Activated CD8-positive, alpha-beta memory T cell treated with anti-CD3 and anti-CD28 coated beads for 4 hours (primary cell): ENCODE data around the gene CATSPER1.
"Not testable (repeated sequence)": the region's sequence is repeated elsewhere in the genome, so short reads cannot be mapped to it uniquely, and the experiment has no call there.

Experiments
- DNase-seq, 2 donors: peaks; one replicate each; pipeline ENCODE4 v3.0.0-alpha.2; 2020; ENCODE audit warnings: low read depth in 2 of 2

The CATSPER1 gene

DNA sequence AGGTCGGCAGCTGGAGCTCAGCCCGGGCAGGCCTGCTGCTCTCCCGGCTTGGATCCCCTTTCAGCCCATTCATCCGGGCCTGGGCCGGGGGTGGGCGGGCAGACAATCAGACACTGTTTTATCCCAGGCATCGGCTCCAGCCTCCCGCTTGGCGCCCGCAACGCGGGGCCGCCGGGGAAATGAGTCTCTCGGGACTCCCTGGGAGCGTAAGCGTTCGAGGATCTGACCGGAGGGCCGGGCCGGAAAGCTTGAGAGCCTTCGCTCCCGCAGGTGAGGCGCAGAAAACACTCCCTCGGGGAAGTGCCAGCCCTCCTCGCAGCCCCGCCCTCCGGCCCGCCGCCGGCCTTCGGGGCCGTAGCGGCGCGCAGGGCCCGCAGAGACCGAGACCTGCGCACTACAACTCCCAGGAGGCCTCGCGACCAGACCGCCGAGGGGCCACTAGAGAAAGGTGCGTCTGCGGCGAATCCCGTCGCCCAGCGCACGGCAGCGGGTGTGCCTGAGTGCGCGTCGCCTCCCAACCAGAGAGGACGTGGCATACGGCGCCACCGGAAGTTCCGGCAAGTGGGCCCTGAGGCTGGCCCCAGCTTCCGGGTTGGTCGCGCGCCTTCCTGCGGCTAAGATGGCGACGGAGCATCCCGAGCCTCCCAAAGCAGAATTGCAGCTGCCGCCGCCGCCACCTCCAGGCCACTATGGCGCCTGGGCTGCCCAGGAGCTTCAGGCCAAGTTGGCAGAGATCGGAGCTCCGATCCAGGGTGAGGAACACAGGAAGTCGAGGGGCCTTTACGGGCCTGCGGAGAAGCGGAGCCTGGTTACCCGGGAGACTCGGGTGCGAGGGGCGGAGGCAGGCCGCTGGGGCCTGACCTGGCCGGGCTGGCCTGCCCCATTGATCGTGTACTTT, 25.7 kb upstream of the CATSPER1 start, which contains the start of gene SF3B2:
TSS of gene SF3B2 (plus strand) at position 599 of the 898 bp plus-strand sequence. CDS start at position 620, 21 bp downstream.
- DNase-seq, result peak; percentile 91 to 92

DNA sequence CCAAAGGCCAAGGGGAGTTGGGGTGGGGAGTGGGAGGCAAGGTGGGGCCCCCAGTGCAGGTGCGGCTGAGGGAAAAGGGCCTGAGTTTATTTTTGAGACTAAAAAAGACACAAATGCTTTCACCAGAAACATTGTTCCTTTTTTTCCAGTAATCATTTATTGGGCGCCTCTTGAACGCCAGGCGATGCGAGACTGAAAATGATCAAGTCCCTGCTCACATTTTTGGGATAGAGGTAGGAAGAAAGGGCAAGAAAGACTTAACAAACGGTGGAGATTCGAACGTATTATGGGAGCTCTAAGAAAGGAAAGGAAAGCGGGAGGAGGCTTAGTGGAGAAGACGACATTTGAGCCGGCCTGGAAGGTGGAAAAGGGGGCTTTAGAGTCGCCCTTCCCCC, 25.1 kb upstream of the CATSPER1 start:
- no peak for DNase-seq

DNA sequence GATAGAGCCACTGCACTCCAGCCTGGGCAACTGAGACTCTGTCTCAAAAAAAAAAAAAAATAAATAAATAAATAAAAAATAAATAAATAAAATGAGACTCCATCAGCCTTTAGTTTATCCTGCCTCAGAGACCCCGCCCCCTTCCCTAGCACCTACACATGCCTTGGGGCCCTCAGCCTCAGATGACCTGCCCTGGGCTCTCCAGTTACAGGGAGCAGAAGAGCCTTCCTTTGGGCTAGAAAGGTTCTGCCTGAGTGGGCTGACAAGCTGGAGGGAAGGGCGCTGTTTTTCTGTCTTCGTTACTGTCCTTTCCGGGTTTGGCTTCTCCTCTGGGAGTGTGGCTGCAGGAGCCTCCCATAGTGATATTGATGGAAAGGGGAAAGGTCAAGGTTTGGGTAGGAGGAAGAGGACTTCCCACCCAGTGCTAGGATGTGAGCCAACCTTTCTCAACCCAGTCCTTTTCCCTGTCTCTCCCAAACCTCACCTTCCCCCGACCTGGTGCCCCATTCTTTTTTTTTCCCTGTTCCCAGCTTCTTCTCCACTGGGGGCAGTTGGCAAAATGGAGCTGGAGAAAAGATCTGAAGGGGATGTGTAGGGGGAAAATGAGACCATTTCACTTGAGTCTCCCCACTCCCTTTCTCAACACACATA, 24.4 kb upstream of the CATSPER1 start:
- no peak for DNase-seq

DNA sequence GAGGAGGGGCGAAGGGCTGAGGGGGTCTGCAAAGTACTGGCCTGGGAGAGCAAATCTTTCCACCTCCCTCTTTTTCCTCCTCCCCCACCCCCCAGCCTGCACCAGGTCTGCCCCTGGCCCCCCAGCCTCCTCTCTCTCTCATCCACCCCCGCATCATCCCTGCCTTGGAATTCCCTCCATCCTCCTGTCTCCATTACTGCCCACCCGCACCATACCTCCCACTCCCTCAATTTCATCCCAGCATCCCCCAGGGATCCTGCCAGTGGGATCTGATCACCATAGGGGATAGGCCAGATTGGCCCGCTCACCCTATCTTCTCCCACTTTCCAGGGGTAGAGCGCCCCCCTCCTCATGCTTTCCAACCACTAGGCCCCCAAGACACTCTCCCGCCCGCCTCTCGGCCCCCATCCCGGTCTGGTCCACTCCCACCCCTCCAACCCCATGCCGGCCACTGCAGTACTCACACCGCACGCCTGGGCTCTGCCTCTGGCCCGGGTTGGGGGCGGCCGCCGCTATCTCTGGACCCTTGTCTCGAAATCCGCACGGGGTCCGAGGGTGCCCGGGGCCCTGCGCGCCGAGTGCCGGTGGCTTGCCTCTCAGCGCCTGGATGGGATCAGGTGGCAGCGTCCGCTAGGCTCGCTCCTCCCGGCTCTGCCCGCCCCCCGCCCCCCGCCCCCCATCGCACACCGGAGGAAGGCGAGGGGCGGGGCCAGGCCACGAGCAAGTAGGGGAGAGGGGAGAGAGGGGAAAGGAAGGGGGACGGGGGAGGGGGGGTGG, 22.5 kb upstream of the CATSPER1 start, which contains the start of gene GAL3ST3:
TSS of gene GAL3ST3 (minus strand) at position 615 of the 777 bp plus-strand sequence. CDS start 3,746 bp downstream, outside the sequence.
- no peak for DNase-seq

DNA sequence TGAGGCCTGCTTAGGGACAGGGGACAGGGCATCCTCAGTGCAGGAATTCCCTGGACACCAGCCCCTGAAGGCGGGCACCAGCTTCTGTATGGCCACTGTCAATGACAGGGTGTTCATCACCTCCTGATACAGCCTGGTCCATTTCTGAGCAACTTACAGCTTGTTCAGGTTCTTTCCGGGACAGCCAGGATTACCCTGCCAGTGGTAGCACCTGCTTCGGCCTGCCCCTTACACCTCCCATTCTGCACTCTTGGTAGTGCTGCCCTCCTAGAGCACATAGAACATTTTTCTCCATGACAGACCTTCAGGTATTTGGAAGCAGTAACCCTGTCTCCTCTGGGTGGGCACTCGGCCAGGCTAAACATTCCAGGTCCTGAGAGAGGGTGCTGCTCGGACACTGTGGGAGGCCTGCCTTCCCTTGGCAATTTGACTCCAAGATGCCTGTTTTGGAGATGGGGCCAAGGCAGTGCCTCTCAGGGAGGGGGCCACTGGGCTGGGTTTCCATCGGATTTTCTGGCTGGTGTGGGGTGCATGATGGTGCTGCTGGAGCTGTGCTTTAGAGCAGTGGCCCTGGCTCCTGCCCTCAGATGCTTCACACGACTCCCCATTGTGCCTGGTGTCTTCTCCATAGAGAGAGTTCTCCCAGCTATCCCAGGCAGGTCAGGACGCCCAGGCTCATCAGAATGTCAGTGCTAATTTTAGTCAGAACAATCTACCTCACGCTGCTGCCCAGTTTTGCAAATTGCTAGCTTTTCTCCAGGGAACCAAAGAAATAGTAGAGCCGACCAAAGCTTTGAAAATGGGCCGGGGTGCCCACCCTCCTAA, 21.5 kb upstream of the CATSPER1 start:
- DNase-seq, result no peak

DNA sequence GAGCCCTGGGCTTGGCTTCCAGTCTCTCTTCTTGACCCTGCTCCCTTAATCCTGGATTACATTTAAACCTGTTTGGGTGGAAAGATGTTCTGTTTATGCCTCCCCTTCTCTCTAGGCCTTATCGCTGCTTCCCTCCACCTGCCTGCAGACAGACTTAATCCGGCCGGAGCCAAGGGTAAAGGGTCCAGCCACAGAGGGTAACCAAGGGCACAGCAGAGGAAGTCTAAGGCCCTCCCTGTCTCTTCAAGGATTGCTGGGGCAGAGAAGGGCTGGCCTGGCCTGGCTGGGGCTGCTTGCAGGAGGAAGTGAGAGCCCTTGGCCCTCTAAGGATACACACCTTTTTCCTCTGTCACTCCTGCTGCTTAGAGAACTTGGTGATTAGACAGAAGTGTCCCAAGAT, 20.6 kb upstream of the CATSPER1 start:
- DNase-seq, result no peak

DNA sequence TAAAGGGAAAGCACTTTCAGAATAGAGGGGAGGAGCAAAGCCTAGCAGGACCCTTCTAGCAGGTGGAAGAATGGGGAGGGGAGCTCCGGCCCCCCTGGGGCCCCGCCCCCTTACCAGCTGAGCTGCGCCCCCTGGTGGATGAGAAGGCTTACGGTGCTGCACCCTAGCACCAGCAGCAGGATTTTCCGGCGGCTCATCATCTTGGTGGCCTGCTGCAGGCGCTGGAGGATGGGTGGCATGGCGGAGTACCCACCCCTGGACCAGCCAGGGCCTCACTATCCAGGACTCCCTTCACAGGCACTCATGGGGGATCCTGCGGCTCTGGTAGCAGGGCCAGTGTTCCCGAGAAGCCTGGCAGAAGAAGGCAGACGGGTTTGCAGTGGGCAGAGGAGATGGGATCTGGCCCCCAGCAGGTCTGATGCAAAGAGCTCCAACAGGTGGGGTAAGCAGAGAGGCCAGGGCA, 18.9 kb upstream of the CATSPER1 start:
- DNase-seq, result peak; percentile 66 to 68

DNA sequence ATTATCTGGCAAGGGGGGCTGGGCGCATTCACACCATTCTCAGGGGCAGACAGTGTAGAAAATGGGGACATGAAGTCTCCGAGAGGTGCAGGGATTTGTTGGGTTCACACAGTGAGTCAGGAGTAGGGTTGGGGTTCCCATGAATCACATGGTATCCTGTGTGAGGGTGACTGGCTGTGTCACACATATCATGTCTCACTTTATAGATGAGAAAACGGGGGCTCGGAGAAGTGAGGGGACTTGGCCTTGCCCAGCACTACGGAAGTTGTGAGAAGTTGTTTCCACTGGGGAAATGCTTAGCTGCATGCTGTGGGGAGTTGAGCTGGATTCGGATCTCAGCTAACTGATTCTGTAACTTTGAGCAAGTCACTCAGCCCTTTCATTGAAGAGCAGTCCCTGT, 18.5 kb upstream of the CATSPER1 start:
- no peak for DNase-seq

DNA sequence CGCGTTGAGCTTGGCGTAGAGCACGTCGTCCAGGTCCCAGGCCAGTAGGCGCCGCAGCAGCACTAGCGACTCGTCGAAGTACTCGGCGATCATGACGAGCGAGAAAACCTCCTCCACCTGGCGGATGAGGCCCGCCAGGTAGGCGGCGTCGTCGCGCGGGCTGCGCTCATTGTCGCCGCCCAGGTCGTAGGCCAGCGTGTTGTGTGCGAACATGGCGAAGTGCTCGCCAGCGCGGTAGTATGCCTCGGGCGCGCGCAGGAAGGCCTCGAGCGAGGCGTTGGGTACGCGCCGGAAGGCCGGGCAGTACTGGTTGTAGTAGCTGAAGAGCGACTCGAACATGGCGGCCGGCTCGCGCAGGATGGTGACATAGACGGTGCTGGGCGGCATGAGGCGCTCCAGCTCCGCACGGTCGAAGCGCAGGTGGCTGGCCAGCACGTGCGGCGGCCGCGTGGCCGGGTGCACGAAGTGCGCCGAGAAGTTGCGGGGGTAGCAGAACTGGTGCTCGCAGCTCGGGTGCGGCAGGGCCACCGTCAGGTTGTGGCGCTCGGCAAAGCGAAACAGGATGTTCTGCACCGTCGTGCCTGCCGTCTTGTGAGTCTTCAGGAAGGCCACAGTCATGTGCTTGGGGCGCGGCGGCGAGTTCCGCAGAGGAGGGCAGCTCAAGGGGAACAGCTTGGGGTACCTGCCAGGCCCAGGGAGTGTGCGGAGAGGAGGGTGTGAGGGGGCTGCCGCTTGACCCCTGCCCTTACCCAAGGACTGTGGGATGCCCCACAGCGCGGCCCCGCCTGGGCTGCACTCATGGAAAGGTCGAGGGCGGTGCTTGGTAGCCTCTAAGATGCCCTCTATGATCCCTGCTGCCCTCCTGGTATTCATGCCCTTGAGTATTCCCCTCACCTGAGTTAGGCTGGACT, 17.0 kb upstream of the CATSPER1 start:
- DNase-seq, result no peak

DNA sequence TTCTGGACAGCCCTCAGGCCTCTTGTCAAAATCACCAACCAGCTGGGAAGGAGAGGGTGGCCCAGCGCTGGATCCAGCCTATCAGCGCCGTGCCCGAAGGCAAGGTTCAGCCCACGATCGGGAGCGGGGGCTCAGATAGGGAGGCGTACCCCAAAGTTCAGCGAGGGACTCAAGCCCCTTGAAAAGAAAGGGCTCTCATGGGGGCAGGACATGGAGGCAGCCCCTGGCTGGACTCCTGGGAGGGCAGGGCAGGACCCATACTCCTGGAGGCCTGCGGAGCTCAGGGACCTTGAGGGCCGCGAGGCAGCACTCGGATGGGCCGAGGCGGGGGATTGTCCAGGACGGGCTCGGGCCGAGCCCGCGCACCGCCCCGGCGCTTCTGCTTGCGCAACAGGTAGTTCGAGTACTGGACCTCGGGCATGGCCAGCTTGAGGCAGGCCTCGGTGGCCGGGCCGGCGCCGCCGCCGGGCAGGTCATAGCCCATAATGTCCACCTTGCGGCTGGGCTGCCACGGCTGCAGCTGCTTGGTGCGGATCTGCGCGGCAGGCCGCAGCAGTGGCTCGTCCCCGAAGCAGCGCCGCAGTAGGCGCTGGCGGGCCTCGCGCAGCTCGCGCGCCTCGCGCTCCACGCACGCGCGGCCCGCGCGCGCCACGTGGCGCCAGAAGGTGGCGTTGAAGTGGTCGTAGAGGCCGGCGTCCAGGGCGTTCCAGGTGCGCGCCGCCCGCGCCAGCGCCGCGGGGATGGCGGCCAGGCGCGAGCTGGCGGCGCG, 16.1 kb upstream of the CATSPER1 start:
- no peak for DNase-seq

DNA sequence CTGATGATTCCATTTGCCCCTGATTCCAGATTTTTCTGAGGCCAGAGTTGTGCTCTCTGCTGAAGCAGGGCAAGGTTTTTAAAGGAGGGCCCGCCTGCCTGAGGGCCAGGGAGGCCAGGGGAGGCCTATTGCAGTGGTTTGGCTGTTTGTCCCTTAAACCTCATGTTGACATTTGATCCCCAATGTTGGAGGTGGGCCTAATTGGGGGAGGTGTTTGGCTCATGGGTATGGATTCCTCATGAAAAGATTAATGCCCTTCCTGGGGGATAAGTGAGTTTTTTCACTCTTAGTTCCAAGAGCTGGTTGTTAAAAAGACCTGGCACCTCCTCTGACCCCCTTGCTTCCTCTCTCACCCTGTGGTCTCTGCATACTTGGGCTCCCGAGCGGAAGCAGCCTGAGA, 13.5 kb upstream of the CATSPER1 start:
- DNase-seq, result no peak

DNA sequence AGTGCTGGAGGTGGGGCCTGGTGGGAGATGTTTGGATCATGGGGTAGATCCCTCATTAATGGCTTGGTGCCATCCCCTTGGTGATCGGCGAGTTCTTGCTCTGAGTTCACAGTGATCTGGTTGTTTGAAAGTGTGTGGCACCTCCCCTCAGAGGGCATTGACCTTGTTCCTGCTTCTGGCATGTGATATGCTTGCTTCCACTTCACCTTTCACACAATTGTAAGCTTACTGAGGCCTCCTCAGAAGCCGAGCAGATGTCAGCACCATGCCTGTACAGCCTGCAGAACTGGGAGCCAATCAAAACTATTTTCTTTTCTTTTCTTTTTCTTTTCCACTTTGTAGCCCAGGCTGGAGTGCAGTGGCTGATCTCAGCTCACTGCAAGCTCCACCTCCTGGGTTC, 11.0 kb upstream of the CATSPER1 start:
- DNase-seq, result no peak

DNA sequence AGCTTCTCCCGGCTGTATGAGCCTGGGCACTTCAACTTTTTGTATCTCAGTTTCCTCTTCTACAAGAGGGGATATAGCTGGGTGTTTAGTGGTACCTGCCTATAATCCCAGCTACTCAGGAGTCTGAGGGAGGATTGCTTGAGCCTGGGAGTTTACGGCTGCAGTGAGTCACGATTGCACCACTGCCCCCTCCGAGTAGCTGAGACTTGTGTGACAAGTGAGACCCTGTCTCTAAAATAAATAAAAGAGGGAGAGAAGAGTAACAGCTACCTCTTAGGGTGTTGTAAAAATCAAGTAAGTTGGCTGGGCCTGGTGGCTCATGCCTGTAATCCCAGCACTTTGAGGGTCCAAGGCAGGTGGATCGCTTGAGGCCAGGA, 10.0 kb upstream of the CATSPER1 start:
- DNase-seq, result no peak

DNA sequence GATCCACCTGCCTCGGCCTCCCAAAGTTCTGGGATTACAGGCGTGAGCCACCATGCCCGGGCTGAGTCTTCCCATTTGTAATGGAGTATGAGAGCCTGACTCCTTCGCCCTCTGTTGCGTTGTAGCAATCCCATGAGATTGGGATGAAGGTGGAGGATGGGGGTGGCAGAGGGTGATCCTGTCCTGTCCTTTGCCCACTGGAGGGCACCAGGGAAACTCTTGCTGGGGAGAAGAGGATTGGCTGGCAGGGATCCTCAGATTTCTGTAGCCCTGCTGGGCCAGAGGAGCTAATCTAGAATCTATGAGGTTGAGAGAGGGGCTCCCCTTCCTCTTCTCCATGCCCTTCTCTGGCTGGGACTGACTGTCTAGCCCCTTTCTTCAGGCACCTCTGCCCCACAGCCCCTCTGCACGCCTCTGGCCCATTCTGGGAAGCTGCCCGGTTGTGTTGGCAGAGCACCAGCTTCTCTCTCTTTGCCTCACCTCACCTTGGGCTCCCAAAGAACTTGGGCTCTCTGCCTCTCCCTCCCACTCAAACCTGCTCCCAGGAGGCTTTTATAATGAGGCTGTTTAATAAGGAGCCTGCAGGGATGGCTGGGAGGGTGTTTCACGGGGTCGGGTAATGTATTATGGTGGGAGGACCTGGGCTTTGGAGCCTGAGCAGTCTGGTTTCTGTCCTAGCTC, 9.5 kb upstream of the CATSPER1 start:
- DNase-seq, result no peak

DNA sequence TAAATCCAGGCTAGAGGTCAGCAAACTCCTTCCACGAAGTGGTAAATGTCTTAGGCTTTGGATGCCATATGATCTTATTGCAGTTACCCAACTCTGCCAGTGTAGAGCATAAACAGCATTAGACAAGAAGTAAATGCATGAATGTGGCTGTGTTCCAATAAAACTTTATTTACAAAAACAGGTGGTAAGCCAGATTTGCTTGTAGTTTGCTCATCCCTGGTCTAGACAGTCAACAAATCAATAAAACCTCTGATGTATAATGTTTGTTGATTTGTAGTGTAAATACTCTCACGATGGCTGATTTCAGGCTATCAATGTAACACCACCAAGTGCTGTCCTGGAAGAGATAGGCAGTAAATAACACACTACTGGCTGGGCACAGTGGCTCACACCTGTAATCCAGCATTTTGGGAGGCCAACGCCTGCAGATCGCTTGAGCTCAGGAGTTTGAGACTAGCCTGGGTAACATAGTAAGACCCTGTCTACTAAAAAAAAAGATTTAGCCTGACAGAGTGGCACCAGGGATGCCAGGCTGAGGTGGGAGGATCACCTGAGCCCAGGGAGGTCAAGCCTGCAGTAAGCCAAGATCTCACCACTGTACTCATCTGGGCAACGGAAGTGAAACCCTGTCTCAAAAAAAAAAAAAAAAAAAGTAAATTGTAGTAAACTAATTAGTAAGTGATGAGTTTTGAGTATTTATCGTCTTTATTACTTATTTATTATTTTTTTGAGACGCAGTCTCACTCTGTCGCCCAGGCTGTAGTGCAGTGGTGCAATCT, 6.9 kb upstream of the CATSPER1 start:
- no peak for DNase-seq

DNA sequence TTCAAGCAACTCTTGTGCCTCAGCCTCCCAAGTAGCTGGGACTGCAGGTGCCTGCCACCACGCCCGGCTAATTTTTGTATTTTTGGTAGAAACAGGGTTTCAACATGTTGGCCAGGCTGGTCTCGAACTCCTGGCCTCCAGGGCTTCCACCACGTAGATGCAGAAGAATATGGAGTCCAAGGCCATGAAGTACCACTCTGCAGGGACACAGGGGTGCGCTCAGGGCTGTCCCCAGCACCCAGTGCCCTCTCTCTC, 3.2 kb downstream of the CATSPER1 start:
- not testable (repeated sequence) for DNase-seq

DNA sequence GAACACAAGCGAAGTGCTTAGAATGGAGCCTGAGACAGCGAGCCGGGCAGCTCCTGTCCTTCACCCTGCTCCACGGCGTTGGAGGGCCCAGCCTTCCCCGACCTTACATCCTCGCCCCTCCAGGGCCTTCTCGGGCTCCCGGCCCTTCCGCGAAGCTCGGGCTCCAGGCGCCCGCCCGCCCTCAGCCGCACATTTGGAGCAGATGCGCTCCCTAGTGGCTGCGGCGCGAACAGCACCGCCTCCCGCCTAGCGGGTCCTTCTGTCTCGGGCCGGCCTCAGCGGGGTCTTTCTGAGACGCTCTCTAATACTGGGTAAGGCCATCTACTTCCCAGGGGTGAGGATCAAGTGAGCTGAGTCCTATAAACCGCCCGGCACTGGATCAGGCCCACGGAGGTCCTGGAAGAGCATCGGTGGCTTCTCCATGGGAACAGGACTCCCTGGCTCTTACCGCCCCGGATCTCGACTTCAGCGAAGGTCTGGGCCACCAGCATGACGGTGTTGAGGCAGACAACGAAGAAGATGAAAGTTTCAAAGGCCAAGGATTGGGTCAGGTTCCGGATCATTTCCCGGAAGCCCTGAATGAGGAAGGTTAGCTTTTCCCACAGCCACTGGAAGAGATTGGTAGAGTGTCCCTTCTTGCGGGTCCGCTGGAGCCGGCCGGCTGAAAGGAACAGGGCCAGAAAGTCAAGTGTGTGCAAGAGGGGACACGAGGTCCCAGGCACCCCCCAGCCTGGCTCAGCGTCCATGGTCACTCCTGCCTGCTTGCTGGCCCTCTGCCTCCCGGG, 3.7 kb downstream of the CATSPER1 start:
- DNase-seq, result peak; percentile 28 to 51
